K562 (cell line): ENCODE results near the gene MYL11.
"Not testable (repeated sequence)": the region's sequence is repeated elsewhere in the genome, so short reads cannot be mapped to it uniquely, and the experiment has no call there.

Experiments used
- CTCF ChIP-seq, 3 experiments: IDR thresholded peaks in 2 of 3; conservative IDR thresholded peaks in 1 of 3; 2 replicates each; pipeline ENCODE4 v1.5.1; 2011 to 2012; ENCODE audit warnings: low read length in 3 of 3, mild to moderate bottlenecking in 3 of 3, control low read depth in 2 of 3, improper control_type of control experiment in 1 of 3, inconsistent platforms in 1 of 3, low read depth in 1 of 3, mixed read lengths in 1 of 3, moderate library complexity in 1 of 3; ENCODE audit not compliant: insufficient read depth in 2 of 3
- E2F1 ChIP-seq: sonication (generic); formaldehyde crosslinking; IDR thresholded peaks from 2 replicates; pipeline ENCODE4 v1.8.1; 2023; ENCODE audit warnings: mild to moderate bottlenecking, missing genetic modification reagents, moderate library complexity
- FOS ChIP-seq: IDR thresholded peaks from 3 replicates; pipeline ENCODE4 v1.6.1; 2011; ENCODE audit not compliant: insufficient read length; ENCODE audit errors: extremely low read depth
- HMG20A ChIP-seq: fragments of 450-650 bp; formaldehyde crosslinking; conservative IDR thresholded peaks from 2 replicates; pipeline ENCODE4 v1.4.0; 2020; ENCODE audit warnings: mild to moderate bottlenecking, mixed read lengths
- NR0B1 ChIP-seq: fragments of 450-650 bp; IDR thresholded peaks from one replicate; pipeline ENCODE4 v1.6.1; 2018; ENCODE audit warnings: mild to moderate bottlenecking, moderate library complexity; ENCODE audit not compliant: partially characterized antibody
- REST ChIP-seq, 2 experiments: fragments of 450-650 bp; formaldehyde crosslinking in 1 of 2; IDR thresholded peaks; 2 replicates each; pipeline versions ENCODE4 v1.4.0 to v1.6.1; 2014 to 2020; ENCODE audit warnings: mild to moderate bottlenecking in 2 of 2, borderline replicate concordance in 1 of 2, low read depth in 1 of 2
- STAG1 ChIP-seq: sonication (generic); formaldehyde crosslinking; IDR thresholded peaks from 2 replicates; pipeline ENCODE4 v1.5.0; 2020; ENCODE audit warnings: missing genetic modification reagents, borderline replicate concordance
- ZBTB2 ChIP-seq: fragments of 450-650 bp; IDR thresholded peaks from 2 replicates; pipeline ENCODE4 v1.6.1; 2016; ENCODE audit warnings: antibody characterized with exemption
- ZFP1 ChIP-seq: fragments of 450-650 bp; formaldehyde crosslinking; IDR thresholded peaks from 2 replicates; pipeline ENCODE4 v1.4.0; 2020; ENCODE audit warnings: mild to moderate bottlenecking, mixed read lengths
- ZNF395 ChIP-seq: fragments of 200-800 bp; sonication (Bioruptor generic); IDR thresholded peaks from 2 replicates; pipeline ENCODE4 v1.6.1; 2017; ENCODE audit warnings: missing genetic modification characterization, missing compliant biosample characterization

GRCh38 chr16:30338715-30339114 lies 35.9 kb upstream of the MYL11 start:
- not testable (repeated sequence) for TF ChIP-seq ZBTB2; STAG1; E2F1 (CRISPR knock-in tag); NR0B1; REST (IDR thresholded peaks at IDR 0.05; ENCODE audit: borderline replicate concordance); REST (CRISPR knock-in tag; IDR thresholded peaks at IDR 0.05; ENCODE audit: low read depth); CTCF (IDR thresholded peaks at IDR 0.05 in 2 of 3, conservative IDR thresholded peaks at IDR 0.05 in 1 of 3; ENCODE audit: insufficient read depth in 2 of 3, low read depth in 1 of 3, low read length in 3 of 3); ZNF395 (CRISPR knock-in tag); FOS; HMG20A (CRISPR knock-in tag); ZFP1
